Uterus (tissue), 2 donors: ENCODE data around the gene S100A2.

ENCODE experiments used
- POLR2A ChIP-seq, 2 donors: fragments of 450-650 bp; IDR thresholded peaks; one replicate each; pipeline ENCODE4 v1.6.1; 2016; ENCODE audit warnings: antibody characterized with exemption in 2 of 2, mild to moderate bottlenecking in 1 of 2, moderate library complexity in 1 of 2
- TF ChIP-seq, protein P1 (sequence below), 4 experiments: fragments of 200-600 bp in 2 of 4; fragments of 450-650 bp in 2 of 4; sonication (generic) in 2 of 4; IDR thresholded peaks; one replicate each; pipeline ENCODE4 v1.5.1; 2016 to 2019; ENCODE audit warnings: antibody characterized with exemption in 4 of 4, mild to moderate bottlenecking in 2 of 4, moderate library complexity in 1 of 4

DNA sequence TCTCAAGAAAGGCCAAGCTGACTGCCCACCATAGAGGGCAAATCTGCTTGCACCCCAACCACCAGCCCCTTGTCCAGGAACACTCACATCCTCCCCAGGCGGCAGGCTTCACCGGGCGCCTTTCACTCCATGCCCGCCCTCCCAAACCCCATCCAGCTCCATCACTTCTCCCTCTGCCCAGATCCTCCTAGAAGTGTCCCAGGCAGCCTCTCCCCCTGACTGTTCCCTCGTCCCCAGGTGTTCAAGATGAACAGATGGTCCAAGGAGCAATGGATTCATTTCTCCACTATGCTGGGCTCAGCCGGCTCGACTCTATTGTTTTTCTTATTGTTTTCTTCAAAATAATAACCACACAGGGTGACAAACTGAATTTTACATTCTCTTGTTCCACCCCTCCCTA, 52.0 kb downstream of the S100A2 start:
- TF ChIP-seq POLR2A (IDR thresholded peaks at IDR 0.05) = no peak
- TF ChIP-seq, protein P1, sequence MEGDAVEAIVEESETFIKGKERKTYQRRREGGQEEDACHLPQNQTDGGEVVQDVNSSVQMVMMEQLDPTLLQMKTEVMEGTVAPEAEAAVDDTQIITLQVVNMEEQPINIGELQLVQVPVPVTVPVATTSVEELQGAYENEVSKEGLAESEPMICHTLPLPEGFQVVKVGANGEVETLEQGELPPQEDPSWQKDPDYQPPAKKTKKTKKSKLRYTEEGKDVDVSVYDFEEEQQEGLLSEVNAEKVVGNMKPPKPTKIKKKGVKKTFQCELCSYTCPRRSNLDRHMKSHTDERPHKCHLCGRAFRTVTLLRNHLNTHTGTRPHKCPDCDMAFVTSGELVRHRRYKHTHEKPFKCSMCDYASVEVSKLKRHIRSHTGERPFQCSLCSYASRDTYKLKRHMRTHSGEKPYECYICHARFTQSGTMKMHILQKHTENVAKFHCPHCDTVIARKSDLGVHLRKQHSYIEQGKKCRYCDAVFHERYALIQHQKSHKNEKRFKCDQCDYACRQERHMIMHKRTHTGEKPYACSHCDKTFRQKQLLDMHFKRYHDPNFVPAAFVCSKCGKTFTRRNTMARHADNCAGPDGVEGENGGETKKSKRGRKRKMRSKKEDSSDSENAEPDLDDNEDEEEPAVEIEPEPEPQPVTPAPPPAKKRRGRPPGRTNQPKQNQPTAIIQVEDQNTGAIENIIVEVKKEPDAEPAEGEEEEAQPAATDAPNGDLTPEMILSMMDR (IDR thresholded peaks at IDR 0.05) = no peak
